ENCODE results near the gene LRRC15.
A peak's percentile ranks its signal among the peaks of the same experiment; 100 is the strongest.

LRRC15 gene

DNA sequence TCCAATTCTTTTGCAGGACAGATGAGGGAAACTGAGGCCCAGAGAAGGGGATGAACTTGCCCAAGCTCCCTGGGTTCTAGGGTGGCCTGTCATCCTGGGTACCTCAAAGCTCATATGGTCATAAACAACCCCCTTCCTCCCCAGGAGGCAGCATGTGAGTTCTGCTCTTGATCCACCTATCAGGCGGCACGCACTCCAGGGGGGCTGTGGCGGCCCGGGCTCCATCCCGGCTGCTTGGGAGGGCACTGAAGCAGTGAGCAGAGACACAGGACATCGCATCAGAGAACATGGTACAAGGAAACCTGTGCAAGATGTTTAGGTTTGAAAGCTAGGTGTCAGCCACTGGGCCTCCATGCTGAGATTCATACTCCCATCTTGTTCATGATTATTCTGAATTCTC is 52.6 kb downstream of the LRRC15 start:
- no peak for DNase-seq (ENCODE audit: low read depth)

- no peak for DNase-seq (ENCODE audit: low read depth)
Observed at GRCh38 chr3:194315965-194316361, 53.6 kb downstream of the LRRC15 start.

- peak; percentile 71 for DNase-seq (ENCODE audit: low read depth)
Observed at GRCh38 chr3:194315088-194315964, 54.2 kb downstream of the LRRC15 start.

DNA sequence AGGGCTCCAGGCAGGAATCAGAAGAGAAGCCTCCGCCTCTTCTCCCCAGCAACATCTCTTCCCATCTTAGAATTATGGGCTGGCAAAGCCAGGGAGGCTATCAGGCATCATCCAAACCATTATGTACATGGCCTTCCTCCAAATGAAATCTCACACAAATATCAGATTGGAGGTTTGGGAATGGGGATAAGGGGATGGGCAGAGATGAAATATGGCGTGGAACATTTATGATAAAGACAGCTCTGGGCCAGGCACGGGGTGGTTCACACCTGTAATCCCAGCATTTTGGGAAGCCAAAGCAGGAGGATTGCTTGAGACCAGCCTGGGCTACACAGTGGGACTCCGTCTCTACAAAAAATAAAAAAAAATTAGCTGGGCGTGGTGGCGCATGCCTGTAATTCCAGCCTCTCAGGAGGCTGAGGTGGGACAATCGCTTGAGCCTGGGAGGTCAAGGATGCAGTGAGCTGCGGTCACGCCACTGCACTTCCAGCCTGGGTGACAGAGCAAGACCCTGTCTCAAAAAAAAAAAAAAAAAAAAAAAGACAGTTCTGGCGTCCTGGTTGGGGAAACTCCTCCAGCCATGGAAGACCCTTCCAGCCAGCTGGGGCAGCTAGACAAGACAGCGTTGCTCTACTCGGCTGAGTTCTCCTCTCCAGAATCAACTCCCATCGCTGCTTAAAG is 55.0 kb downstream of the LRRC15 start:
- DNase-seq (ENCODE audit: low read depth), result no peak

- no peak for DNase-seq (ENCODE audit: low read depth)
Observed at GRCh38 chr3:194313560-194314387, 55.8 kb downstream of the LRRC15 start.

DNA sequence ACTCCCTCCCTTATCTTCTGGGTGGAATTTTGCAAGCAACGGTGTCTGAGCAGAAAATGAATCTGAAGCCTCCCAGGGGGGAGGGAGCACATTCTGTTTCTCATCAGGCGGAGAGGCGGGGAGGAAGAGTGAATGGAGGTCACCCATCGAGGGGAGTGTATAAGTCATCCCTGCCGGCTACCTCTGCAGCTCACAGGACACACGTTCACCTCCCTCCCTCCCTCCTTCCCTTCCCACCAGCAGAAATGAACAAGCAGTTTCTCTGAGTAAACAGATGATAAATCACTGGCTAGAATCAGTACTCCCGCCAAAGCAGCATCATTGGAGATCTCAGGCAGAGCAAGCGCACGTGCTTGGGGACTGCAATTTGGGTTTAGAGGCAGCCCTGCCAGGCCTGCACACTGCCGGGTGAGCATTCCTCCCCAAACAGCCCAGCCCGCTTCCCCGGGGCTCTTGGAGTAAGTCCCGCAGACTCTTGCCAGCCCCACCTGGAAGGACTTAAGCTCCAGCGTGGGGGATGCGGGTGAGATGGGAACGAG is 56.7 kb downstream of the LRRC15 start:
- DNase-seq (ENCODE audit: low read depth), result no peak

GRCh38 chr3:194312186-194312742 is 57.3 kb downstream of the LRRC15 start:
- DNase-seq (ENCODE audit: low read depth), result no peak

DNA sequence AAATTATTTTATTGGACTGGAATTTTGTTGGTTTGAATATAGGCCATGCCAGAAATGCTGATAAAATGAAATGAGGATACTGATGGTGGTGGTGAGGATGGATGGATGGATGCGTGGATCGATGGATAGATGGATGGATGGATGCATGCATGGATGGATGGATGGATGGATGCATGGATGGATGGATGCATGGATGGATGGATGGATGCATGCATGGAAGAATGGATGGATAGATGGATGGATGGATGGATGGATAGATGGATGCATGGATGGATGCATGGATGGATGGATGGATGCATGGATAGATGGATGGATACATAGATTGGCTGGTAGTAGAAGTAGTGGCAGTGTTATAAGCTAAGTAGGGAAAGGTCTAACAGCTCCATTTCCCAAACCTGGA is 58.5 kb downstream of the LRRC15 start:
- DNase-seq (ENCODE audit: low read depth), result no peak

- no peak for DNase-seq (ENCODE audit: low read depth)
Observed at GRCh38 chr3:194310060-194310835, 59.3 kb downstream of the LRRC15 start.

- DNase-seq (ENCODE audit: low read depth), result no peak
Observed at GRCh38 chr3:194308601-194309449, 60.7 kb downstream of the LRRC15 start.

GRCh38 chr3:194307849-194308248 is 61.7 kb downstream of the LRRC15 start:
- DNase-seq (ENCODE audit: low read depth), result no peak

DNA sequence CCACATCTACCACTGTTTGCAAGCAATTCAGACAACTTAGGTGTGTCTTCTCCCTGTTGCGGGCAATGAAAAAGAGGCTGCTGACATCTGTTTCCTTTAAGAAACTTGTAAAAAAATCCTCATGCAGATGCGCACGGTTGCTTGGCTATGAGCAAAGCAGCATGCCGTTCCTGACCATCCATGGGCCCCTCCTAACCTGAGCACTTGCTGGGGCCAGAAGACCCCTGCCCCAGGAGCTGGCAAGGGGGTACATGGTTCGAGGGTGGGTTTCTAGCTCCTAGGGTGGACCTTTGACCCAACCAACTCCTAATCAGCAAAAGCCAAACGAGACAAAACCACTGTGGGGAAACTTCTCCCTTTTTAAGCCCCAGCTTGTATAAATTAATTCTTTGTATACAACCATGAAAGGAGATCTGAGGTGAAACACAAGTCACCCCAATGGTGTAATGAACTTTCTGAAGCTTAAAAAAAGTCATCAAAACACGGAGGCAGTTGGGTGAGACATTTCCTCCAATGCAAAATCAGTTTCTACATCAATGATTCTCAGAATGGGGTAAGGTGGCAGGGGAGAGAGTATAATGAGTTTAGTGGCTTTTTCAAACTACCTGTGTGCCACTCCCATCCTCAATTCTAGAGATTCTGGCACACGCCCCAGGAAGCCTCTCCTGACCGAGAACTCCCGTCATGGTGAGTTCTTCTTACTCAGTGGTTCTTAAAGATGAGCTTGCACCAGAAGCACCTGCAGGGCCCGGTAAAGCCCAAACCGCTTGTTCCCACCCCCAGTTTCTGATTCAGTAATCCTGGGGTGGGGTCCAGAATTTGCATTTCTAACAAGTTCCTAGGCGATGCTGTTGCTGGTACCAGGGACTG is 62.5 kb downstream of the LRRC15 start:
- DNase-seq (ENCODE audit: low read depth), result no peak

GRCh38 chr3:194306109-194306686 is 63.3 kb downstream of the LRRC15 start:
- DNase-seq (ENCODE audit: low read depth), result no peak

DNA sequence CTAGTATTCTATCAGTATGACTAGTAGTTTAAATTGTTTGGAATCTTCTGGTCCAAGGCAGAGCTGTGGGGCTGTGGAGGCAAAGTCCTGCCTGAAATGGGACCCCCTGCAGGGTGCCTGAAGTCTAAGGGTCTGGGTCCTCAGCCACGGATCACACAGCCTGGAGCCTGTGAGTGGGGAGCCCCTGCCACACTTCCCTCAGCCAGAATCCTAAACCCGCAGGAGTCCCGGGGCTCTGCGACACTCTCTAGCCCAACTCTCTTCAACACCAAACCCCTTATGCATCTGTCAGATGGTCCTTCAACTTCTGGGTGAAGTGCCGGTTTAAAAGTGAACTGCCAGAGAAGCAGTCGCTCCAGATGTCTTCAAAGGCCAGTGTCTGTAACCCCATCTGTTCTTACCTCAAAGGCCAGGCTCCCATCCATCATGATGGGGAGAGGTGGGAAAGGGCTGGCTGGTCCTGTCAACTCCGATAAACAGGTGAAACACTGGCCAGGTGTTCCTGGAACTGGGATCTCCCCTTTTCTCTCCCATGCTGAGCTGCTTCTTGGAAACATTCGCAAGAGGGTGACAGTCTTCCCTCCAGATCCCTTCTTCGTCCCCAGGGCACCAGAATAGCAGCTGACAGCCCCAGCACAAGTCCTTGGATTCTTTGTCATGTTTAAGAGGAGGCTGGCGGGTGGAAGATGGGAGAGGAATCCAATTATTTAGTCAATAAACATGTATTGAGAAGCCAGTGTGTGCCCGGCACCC is 64.0 kb downstream of the LRRC15 start:
- no peak for DNase-seq (ENCODE audit: low read depth)
